ENCODE measurements around the gene WWOX. TPM values are rescaled to one million over a fixed set of nuclear protein-coding genes. Genes with fewer than 3 reads are reported as not detected.
A peak's percentile ranks its signal among the peaks of the same experiment; 100 is the strongest.

Gene WWOX
- total and polyA plus RNA-seq, 2 donors (not counting 1 experiment from before 2014, with no cell fraction given), result 10.5 to 42.3 TPM

- H3K9me3 ChIP-seq (ENCODE audit: control extremely low read depth in 1 of 3, control insufficient read depth in 2 of 3, insufficient read depth in 1 of 3, low read length in 2 of 3), result no peaks in the 10 kb centered on the region
- ChIA-PET POLR2A (no interaction called here), CTCF (no interaction called here)
- peaks cover 14% of the 10 kb centered on the region for H3K4me1 Mint-ChIP-seq
- no peak overlapping the region for H3K27ac ChIP-seq (ENCODE audit: low read length in 2 of 2)
- no peak overlapping the region for H3K9ac ChIP-seq (ENCODE audit: low read length)
- no peak for DNase-seq
- H3K27me3 Mint-ChIP-seq, result no peaks in the 10 kb centered on the region
- H3K4me3 Mint-ChIP-seq, result no peak overlapping the region
- no peaks in the 10 kb centered on the region for H3K79me2 ChIP-seq (ENCODE audit: control insufficient read depth, insufficient read depth, low read length)
- TF ChIP-seq EZH2 (IDR thresholded peaks at IDR 0.05; ENCODE audit: borderline replicate concordance, insufficient read depth, low read depth, low read length, poor library complexity, severe bottlenecking), result no peak
- TF ChIP-seq, protein P1, sequence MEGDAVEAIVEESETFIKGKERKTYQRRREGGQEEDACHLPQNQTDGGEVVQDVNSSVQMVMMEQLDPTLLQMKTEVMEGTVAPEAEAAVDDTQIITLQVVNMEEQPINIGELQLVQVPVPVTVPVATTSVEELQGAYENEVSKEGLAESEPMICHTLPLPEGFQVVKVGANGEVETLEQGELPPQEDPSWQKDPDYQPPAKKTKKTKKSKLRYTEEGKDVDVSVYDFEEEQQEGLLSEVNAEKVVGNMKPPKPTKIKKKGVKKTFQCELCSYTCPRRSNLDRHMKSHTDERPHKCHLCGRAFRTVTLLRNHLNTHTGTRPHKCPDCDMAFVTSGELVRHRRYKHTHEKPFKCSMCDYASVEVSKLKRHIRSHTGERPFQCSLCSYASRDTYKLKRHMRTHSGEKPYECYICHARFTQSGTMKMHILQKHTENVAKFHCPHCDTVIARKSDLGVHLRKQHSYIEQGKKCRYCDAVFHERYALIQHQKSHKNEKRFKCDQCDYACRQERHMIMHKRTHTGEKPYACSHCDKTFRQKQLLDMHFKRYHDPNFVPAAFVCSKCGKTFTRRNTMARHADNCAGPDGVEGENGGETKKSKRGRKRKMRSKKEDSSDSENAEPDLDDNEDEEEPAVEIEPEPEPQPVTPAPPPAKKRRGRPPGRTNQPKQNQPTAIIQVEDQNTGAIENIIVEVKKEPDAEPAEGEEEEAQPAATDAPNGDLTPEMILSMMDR (IDR thresholded peaks at IDR 0.05), result no peak
- ATAC-seq (ENCODE audit: low read depth), result no peak
- 0% methylated on average over 1 of the region's 9 CpGs for WGBS (ENCODE audit: insufficient coverage)
- H2AFZ ChIP-seq (ENCODE audit: insufficient read depth, low read depth, low read length, poor library complexity, severe bottlenecking), result no peak overlapping the region
- peak overlapping the region; percentile 5 for H3K4me2 ChIP-seq (replicated peaks; ENCODE audit: low read depth, low read length, poor library complexity, severe bottlenecking)
- H3K9me3 Mint-ChIP-seq (ENCODE audit: insufficient read depth), result no peaks in the 10 kb centered on the region
- no peak overlapping the region for H3K27ac Mint-ChIP-seq
- no peaks in the 10 kb centered on the region for H3K36me3 ChIP-seq (replicated peaks in 1 of 2; ENCODE audit: control extremely low read depth in 1 of 2, control insufficient read depth in 1 of 2, extremely low read depth in 1 of 2, insufficient read depth in 2 of 2, low read length in 1 of 2)
- H4K20me1 ChIP-seq (ENCODE audit: control insufficient read depth, insufficient read depth, low read length, poor library complexity, severe bottlenecking), result no peaks in the 10 kb centered on the region
- peaks cover 0 to 3% of the 10 kb centered on the region in 2 donors for H3K4me1 ChIP-seq (ENCODE audit: control insufficient read depth in 2 of 2, insufficient read depth in 2 of 2, low read length in 2 of 2)
- no peak overlapping the region for H3K4me3 ChIP-seq (ENCODE audit: control extremely low read depth in 1 of 5, extremely low read depth in 1 of 5, insufficient read depth in 1 of 5, low read depth in 2 of 5, low read length in 4 of 5)
- intact Hi-C loops (cut with micrococcal nuclease), result no loop called here
- H3K27me3 ChIP-seq (replicated peaks in 1 of 4; ENCODE audit: control extremely low read depth in 1 of 4, control insufficient read depth in 3 of 4, insufficient read depth in 4 of 4, low read length in 3 of 4), result peaks cover 0 to 2% (median 0%) of the 10 kb centered on the region in 4 experiments
Observed at GRCh38 chr16:78523212-78523985, 423.9 kb downstream of the WWOX start.

GRCh38 chr16:78524066-78524595, 424.7 kb downstream of the WWOX start:
- POLR2A ChIA-PET, result no interaction called here
- Histone ChIP-seq H2AFZ (ENCODE audit: insufficient read depth, low read depth, low read length, poor library complexity, severe bottlenecking) (no peak overlapping the region), H3K79me2 (ENCODE audit: control insufficient read depth, insufficient read depth, low read length) (no peaks in the 10 kb centered on the region), H3K4me2 (replicated peaks; ENCODE audit: low read depth, low read length, poor library complexity, severe bottlenecking) (no peak overlapping the region), H3K4me1 (ENCODE audit: control insufficient read depth in 2 of 2, insufficient read depth in 2 of 2, low read length in 2 of 2) (peaks cover 0 to 3% of the 10 kb centered on the region in 2 donors), H3K4me3 (ENCODE audit: control extremely low read depth in 1 of 5, extremely low read depth in 1 of 5, insufficient read depth in 1 of 5, low read depth in 2 of 5, low read length in 4 of 5) (no peak overlapping the region), H3K9ac (ENCODE audit: low read length) (no peak overlapping the region), H3K27ac (ENCODE audit: low read length in 2 of 2) (no peak overlapping the region), H4K20me1 (ENCODE audit: control insufficient read depth, insufficient read depth, low read length, poor library complexity, severe bottlenecking) (no peaks in the 10 kb centered on the region), H3K9me3 (ENCODE audit: control extremely low read depth in 1 of 3, control insufficient read depth in 2 of 3, insufficient read depth in 1 of 3, low read length in 2 of 3) (no peaks in the 10 kb centered on the region), H3K27me3 (replicated peaks in 1 of 4; ENCODE audit: control extremely low read depth in 1 of 4, control insufficient read depth in 3 of 4, insufficient read depth in 4 of 4, low read length in 3 of 4) (no peaks in the 10 kb centered on the region), H3K36me3 (replicated peaks in 1 of 2; ENCODE audit: control extremely low read depth in 1 of 2, control insufficient read depth in 1 of 2, extremely low read depth in 1 of 2, insufficient read depth in 2 of 2, low read length in 1 of 2) (no peaks in the 10 kb centered on the region)
- ATAC-seq (ENCODE audit: low read depth), result no peak
- CTCF ChIA-PET, result interaction anchor here (0.8 kb wide), 1 partner anchor 334 kb away, joined by 3 read pairs; no protein-coding TSS in a partner anchor
- DNase-seq, result no peak
- Mint-ChIP-seq H3K27ac (no peak overlapping the region), H3K4me1 (peaks cover 14% of the 10 kb centered on the region), H3K27me3 (no peaks in the 10 kb centered on the region), H3K9me3 (ENCODE audit: insufficient read depth) (no peaks in the 10 kb centered on the region), H3K4me3 (no peak overlapping the region)
- TF ChIP-seq, protein P1 (IDR thresholded peaks at IDR 0.05), result no peak
- no peak for TF ChIP-seq EZH2 (IDR thresholded peaks at IDR 0.05; ENCODE audit: borderline replicate concordance, insufficient read depth, low read depth, low read length, poor library complexity, severe bottlenecking)
- intact Hi-C loops (cut with micrococcal nuclease), result no loop called here
- 100% methylated on average over 2 of the region's 4 CpGs for WGBS (ENCODE audit: insufficient coverage)
